ENCODE results near the gene KIF11.

- no peak for TF ChIP-seq JUN (IDR thresholded peaks at IDR 0.05; ENCODE audit: borderline replicate concordance, insufficient read depth, insufficient read length, low read depth)
- no peak for TF ChIP-seq POLR2A (IDR thresholded peaks at IDR 0.05; ENCODE audit: low read depth, low read length)
- TF ChIP-seq, protein P1, sequence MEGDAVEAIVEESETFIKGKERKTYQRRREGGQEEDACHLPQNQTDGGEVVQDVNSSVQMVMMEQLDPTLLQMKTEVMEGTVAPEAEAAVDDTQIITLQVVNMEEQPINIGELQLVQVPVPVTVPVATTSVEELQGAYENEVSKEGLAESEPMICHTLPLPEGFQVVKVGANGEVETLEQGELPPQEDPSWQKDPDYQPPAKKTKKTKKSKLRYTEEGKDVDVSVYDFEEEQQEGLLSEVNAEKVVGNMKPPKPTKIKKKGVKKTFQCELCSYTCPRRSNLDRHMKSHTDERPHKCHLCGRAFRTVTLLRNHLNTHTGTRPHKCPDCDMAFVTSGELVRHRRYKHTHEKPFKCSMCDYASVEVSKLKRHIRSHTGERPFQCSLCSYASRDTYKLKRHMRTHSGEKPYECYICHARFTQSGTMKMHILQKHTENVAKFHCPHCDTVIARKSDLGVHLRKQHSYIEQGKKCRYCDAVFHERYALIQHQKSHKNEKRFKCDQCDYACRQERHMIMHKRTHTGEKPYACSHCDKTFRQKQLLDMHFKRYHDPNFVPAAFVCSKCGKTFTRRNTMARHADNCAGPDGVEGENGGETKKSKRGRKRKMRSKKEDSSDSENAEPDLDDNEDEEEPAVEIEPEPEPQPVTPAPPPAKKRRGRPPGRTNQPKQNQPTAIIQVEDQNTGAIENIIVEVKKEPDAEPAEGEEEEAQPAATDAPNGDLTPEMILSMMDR (IDR thresholded peaks at IDR 0.05; ENCODE audit: extremely low read depth in 1 of 2, insufficient read depth in 1 of 2, low read depth in 1 of 2, low read length in 2 of 2) = peak in 1 of 2 donors; percentile 15
- TF ChIP-seq EZH2 (IDR thresholded peaks at IDR 0.05; ENCODE audit: borderline replicate concordance, low read depth, low read length, severe bottlenecking) = no peak
- no peak for TF ChIP-seq MAX (IDR thresholded peaks at IDR 0.05; ENCODE audit: insufficient read depth, insufficient read length)
- peak; percentile 16 for TF ChIP-seq POLR2AphosphoS5 (IDR thresholded peaks at IDR 0.05; ENCODE audit: insufficient read depth, low read depth, low read length)
- no peak for TF ChIP-seq FOS (IDR thresholded peaks at IDR 0.05; ENCODE audit: borderline replicate concordance, insufficient read depth, low read length)
- TF ChIP-seq MYC (IDR thresholded peaks at IDR 0.05; ENCODE audit: low read depth, low read length) = no peak
These were observed 96.2 kb downstream of the KIF11 start for GRCh38 chr10:92688927-92689662.

All from endothelial cell of umbilical vein (primary cell).